ENCODE data around the gene LTBP4.

DNA sequence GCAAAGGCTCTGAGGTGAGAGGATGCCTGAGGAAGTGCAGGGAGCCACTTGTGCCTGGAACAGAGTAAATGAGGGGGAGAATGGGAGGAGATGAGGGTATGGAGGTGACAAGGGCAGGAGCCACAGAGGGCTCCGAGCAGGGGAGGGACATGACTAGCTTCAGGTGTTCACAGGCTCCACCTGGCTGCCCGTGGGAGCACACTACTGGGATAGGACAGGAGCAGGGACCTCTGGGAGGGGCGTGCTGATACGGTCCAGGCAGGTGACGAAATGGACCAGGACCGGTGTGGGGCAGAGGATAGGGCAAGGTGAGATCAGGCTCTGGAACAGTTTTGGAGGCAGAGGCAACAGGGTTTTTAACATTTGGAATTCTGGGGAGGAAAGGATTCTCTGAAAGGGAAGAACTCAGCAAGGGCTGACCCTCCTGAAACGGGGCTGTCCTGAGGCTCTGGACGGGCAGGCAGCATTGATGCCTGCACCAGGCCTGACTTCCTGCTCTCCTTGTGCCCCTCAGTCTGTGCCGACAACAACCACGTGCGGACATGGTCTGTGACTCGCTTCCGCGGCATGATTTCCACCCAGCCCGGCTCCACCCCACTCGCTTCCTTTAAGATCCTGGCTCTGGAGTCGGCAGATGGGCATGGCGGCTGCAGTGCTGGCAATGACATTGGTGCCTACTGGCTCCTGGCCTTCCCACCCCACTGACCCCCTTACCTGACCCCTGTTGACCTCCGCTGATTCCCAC lies 12.9 kb upstream of the LTBP4 start:
- TF ChIP-seq CTCF (IDR thresholded peaks at IDR 0.05) (no peak), POLR2A (IDR thresholded peaks at IDR 0.05) (no peak), EP300 (IDR thresholded peaks at IDR 0.05) (no peak)

Measured in tibial nerve (tissue), 4 donors.